ENCODE results near the gene NAALADL2. TPM values are rescaled to one million over a fixed set of nuclear protein-coding genes. Genes with fewer than 3 reads are reported as not detected.

NAALADL2 gene
- total RNA-seq, 1 donor from 2014 or later: 12.5 TPM

- Histone ChIP-seq H3K4me3 (no peak overlapping the region), H3K4me1 (no peaks in the 10 kb centered on the region), H3K9me3 (no peaks in the 10 kb centered on the region), H3K27me3 (no peaks in the 10 kb centered on the region), H3K36me3 (no peaks in the 10 kb centered on the region), H3K27ac (no peak overlapping the region)
- no peak for TF ChIP-seq CTCF (IDR thresholded peaks at IDR 0.05)
- no peak for TF ChIP-seq POLR2A (IDR thresholded peaks at IDR 0.05)
- TF ChIP-seq POLR2AphosphoS5 (IDR thresholded peaks at IDR 0.05; ENCODE audit: insufficient read depth in 1 of 2, low read depth in 1 of 2): no peak
- intact Hi-C loops (cut with DNase I): loop anchor here (10.0 kb wide), 1 partner anchor 385 kb away; no protein-coding TSS in a partner anchor
- DNase-seq (ENCODE audit: extremely low spot score in 2 of 2): no peak
Measured at GRCh38 chr3:175039875-175040274, 180.7 kb downstream of the NAALADL2 start.

GRCh38 chr3:175041369-175041768, 182.2 kb downstream of the NAALADL2 start:
- no peak for DNase-seq (ENCODE audit: extremely low spot score in 2 of 2)
- Histone ChIP-seq H3K27me3 (no peaks in the 10 kb centered on the region), H3K36me3 (no peaks in the 10 kb centered on the region), H3K27ac (no peak overlapping the region), H3K4me1 (no peaks in the 10 kb centered on the region), H3K9me3 (no peaks in the 10 kb centered on the region), H3K4me3 (no peak overlapping the region)
- intact Hi-C loops (cut with DNase I): loop anchor here (10.0 kb wide), 1 partner anchor 383 kb away; no protein-coding TSS in a partner anchor
- TF ChIP-seq CTCF (IDR thresholded peaks at IDR 0.05) (no peak), POLR2A (IDR thresholded peaks at IDR 0.05) (no peak), POLR2AphosphoS5 (IDR thresholded peaks at IDR 0.05; ENCODE audit: insufficient read depth in 1 of 2, low read depth in 1 of 2) (no peak)

- no peaks in the 10 kb centered on the region for H3K4me1 ChIP-seq
- no peak overlapping the region for H3K27ac ChIP-seq
- H3K27me3 ChIP-seq: no peaks in the 10 kb centered on the region
- no peaks in the 10 kb centered on the region for H3K9me3 ChIP-seq
- TF ChIP-seq POLR2A (IDR thresholded peaks at IDR 0.05): no peak
- no peak for TF ChIP-seq CTCF (IDR thresholded peaks at IDR 0.05)
- no peak for TF ChIP-seq POLR2AphosphoS5 (IDR thresholded peaks at IDR 0.05; ENCODE audit: insufficient read depth in 1 of 2, low read depth in 1 of 2)
- intact Hi-C loops (cut with DNase I): loop anchor here (10.0 kb wide), 1 partner anchor 378 kb away; no protein-coding TSS in a partner anchor
- no peaks in the 10 kb centered on the region for H3K36me3 ChIP-seq
- DNase-seq (ENCODE audit: extremely low spot score in 2 of 2): no peak
- no peak overlapping the region for H3K4me3 ChIP-seq
Measured at GRCh38 chr3:175046601-175047000, 187.5 kb downstream of the NAALADL2 start.

- DNase-seq (ENCODE audit: extremely low spot score in 2 of 2): no peak
- TF ChIP-seq POLR2AphosphoS5 (IDR thresholded peaks at IDR 0.05; ENCODE audit: insufficient read depth in 1 of 2, low read depth in 1 of 2): no peak
- TF ChIP-seq POLR2A (IDR thresholded peaks at IDR 0.05): no peak
- no peak for TF ChIP-seq CTCF (IDR thresholded peaks at IDR 0.05)
- no peaks in the 10 kb centered on the region for H3K27me3 ChIP-seq
- intact Hi-C loops (cut with DNase I): loop anchor here (10.0 kb wide), 1 partner anchor 377 kb away; no protein-coding TSS in a partner anchor
- H3K9me3 ChIP-seq: no peaks in the 10 kb centered on the region
- H3K4me3 ChIP-seq: no peak overlapping the region
- no peaks in the 10 kb centered on the region for H3K4me1 ChIP-seq
- H3K27ac ChIP-seq: no peak overlapping the region
- no peaks in the 10 kb centered on the region for H3K36me3 ChIP-seq
Measured at GRCh38 chr3:175047786-175048185, 188.7 kb downstream of the NAALADL2 start.

GRCh38 chr3:175057401-175057800, 198.3 kb downstream of the NAALADL2 start:
- no peaks in the 10 kb centered on the region for H3K4me1 ChIP-seq
- H3K27me3 ChIP-seq: no peaks in the 10 kb centered on the region
- H3K4me3 ChIP-seq: no peak overlapping the region
- intact Hi-C loops (cut with DNase I): no loop called here
- H3K27ac ChIP-seq: no peak overlapping the region
- DNase-seq (ENCODE audit: extremely low spot score in 2 of 2): no peak
- no peaks in the 10 kb centered on the region for H3K36me3 ChIP-seq
- peaks cover 3% of the 10 kb centered on the region for H3K9me3 ChIP-seq
- no peak for TF ChIP-seq POLR2AphosphoS5 (IDR thresholded peaks at IDR 0.05; ENCODE audit: insufficient read depth in 1 of 2, low read depth in 1 of 2)
- no peak for TF ChIP-seq CTCF (IDR thresholded peaks at IDR 0.05)
- no peak for TF ChIP-seq POLR2A (IDR thresholded peaks at IDR 0.05)

Measured in vagina (tissue), 2 donors.